Stimulated activated memory B cell treated with anti-CD40 and anti-IgM and Interleukin-4, amounts not matched to agents 10 μg/mL and 1 μg/mL and 100 μg/mL, for 72 hours (primary cell): ENCODE measurements around the gene TNFRSF17.
A peak's percentile ranks its signal among the peaks of the same experiment; 100 is the strongest.

Experiments used
- ATAC-seq: fragments of 150-1000 bp; cut with Tn5 transposase; 2 replicates; pipeline ENCODE4 v1.10.0; 2021
- H3K27ac Mint-ChIP-seq: one replicate; pipeline ENCODE4 v1.8.0; 2022; ENCODE audit warnings: mild to moderate bottlenecking, mixed read lengths
- H3K27me3 Mint-ChIP-seq: one replicate; pipeline ENCODE4 v1.8.0; 2022; ENCODE audit warnings: mixed read lengths
- H3K36me3 Mint-ChIP-seq: one replicate; pipeline ENCODE4 v1.8.0; 2022; ENCODE audit warnings: mixed read lengths
- H3K4me1 Mint-ChIP-seq: one replicate; pipeline ENCODE4 v1.8.0; 2022; ENCODE audit warnings: mixed read lengths
- H3K4me3 Mint-ChIP-seq: one replicate; pipeline ENCODE4 v1.8.0; 2022; ENCODE audit warnings: mild to moderate bottlenecking, moderate library complexity, mixed read lengths
- H3K9me3 Mint-ChIP-seq: one replicate; pipeline ENCODE4 v1.8.0; 2022; ENCODE audit warnings: mixed read lengths

Gene TNFRSF17

DNA sequence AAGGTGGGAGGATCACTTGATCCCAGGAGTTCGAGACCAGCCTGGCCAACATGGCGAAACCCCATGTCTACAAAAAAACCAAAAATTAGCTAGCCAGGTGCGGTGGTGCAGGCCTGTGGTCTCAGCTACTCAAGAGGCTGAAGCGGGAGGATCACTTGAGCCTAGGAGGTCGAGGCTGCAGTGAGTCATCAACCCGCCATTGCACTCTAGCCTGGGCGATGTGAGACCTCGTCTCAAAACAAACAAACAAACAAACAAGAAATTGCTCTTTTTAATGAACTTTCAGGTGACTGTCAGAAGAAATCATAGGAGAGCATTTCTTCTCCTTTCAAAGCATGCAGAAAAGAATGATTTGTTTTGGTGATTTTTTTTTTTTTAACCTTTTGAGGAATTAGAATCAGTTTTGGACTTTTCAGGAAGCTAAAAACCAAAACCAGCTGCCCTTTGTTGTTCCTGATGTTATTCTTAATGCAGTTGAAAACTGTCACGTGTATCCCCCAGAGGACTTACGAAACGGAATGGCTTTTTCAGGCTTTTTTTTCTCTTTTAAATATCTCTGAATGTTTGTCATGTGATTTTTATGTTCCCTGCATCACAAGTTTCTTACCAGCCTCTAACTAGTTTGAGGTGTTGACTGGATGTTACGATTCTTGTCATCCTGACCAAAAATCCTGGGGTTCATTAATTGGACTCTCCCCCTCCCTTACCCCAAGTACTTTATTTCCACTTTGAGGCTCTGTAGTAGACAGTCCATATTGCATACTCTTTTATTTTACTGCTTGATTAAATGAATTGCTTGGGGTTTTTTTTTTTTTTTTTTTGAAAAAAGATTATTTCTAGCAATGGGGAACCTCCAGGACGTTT is 45.6 kb downstream of the TNFRSF17 start:
- ATAC-seq = peak; percentile 62
- Mint-ChIP-seq H3K27ac (peak overlapping the region; percentile 85), H3K9me3 (no peaks in the 10 kb centered on the region), H3K27me3 (no peaks in the 10 kb centered on the region), H3K4me3 (peak overlapping the region; percentile 18), H3K4me1 (peaks cover 34% of the 10 kb centered on the region), H3K36me3 (peaks cover 48% of the 10 kb centered on the region)

DNA sequence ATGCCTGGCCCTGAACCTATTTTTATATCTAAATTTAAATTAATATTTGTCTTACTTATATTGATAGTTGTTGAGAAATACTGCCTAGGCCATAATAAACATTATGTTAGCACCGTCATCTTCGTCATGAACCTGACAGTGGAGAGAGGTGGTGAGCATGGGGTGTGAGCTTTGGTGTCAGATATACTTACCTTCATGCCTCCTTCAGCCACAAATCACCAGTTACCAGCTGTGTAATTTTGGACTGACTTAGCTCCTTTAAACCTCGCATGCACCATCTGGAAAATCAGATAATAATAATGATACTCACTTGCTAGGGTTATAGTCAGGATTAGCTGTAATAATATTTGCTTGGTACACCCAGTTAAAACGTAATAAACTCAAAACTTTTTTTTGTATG is 46.6 kb downstream of the TNFRSF17 start:
- Mint-ChIP-seq H3K27me3 (no peaks in the 10 kb centered on the region), H3K4me3 (no peak overlapping the region), H3K9me3 (no peaks in the 10 kb centered on the region), H3K36me3 (peaks cover 51% of the 10 kb centered on the region), H3K27ac (peak overlapping the region; percentile 77), H3K4me1 (peaks cover 38% of the 10 kb centered on the region)
- no peak for ATAC-seq

DNA sequence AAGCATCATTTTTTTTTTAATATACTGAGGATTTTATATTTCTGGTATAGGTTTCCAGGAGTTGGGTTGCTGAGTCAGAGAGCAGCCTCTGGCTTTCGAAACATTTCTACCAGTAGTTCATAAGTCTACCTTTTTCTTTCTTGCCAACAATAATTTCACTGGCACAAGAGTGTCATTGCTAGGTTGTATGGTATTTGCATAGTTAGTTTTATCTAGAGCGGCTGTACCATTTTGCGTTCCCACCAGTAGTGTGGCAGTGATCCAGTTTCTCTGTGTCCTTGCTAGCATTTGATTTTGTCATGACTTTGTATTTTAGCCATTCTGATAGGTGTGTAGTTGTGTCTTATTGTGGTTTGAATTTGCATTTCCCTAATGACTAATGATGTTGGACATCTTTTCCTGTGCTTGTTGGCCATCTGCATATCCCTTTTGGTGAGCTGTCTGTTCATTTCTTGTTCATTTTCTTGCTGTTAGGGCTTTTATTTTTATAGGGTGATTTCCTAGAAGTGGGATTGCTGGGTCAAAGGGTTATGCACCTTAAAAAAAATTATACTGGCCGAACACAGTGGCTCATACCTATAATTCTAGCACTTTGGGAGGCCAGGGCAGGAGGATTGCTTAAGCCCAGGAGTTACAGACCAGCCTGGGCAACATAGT is 51.4 kb downstream of the TNFRSF17 start:
- H3K27ac Mint-ChIP-seq = peak overlapping the region; percentile 33
- no peak overlapping the region for H3K4me3 Mint-ChIP-seq
- H3K27me3 Mint-ChIP-seq = no peaks in the 10 kb centered on the region
- ATAC-seq = no peak
- H3K9me3 Mint-ChIP-seq = no peaks in the 10 kb centered on the region
- peaks cover 41% of the 10 kb centered on the region for H3K4me1 Mint-ChIP-seq
- H3K36me3 Mint-ChIP-seq = peaks cover 34% of the 10 kb centered on the region

DNA sequence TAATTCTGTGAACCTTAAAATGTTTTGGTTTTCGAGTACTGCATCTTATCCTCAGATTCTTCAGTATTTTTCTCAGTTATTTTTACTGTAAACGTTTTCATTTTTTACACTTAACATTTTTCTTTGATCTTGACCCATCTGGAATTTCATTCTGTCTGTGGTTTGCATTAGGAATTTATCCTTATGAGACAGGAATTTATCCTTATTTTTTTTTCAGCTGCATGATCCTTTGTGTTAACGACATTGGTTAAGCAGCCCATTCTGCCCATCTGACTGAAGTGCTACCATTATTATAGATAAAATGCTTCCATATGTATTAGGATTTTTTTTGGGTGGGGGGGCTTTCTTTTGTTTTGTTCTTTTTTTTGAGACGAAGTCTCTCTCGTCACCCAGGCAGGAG is 52.5 kb downstream of the TNFRSF17 start:
- no peaks in the 10 kb centered on the region for H3K9me3 Mint-ChIP-seq
- no peak overlapping the region for H3K27ac Mint-ChIP-seq

More for the DNA sequence above, 52.5 kb downstream of the TNFRSF17 start:
- H3K4me3 Mint-ChIP-seq = no peak overlapping the region
- H3K4me1 Mint-ChIP-seq = peaks cover 44% of the 10 kb centered on the region
- H3K27me3 Mint-ChIP-seq = no peaks in the 10 kb centered on the region
- no peak for ATAC-seq
- peaks cover 27% of the 10 kb centered on the region for H3K36me3 Mint-ChIP-seq
